WTC11 (cell line): Measurements from ENCODE around the gene CENPN. TPM values are rescaled to one million over a fixed set of nuclear protein-coding genes. Genes with fewer than 3 reads are reported as not detected.

ENCODE experiments used
- ATAC-seq: fragments of 200-7000 bp; cut with Tn5 transposase; 2 replicates; pipeline ENCODE4 v1.10.0; 2021; ENCODE audit warnings: mild to moderate bottlenecking, moderate library complexity
- CTCF ChIA-PET: fragments of 300-600 bp; sonication (Branson Sonifier 250); formaldehyde crosslinking; loops from one replicate; lab custom pipeline; 2021; ENCODE audit warnings: antibody characterized with exemption; lab: Charles Lee
- POLR2A ChIA-PET: fragments of 350-600 bp; sonication (Branson Sonifier 250); formaldehyde crosslinking; loops from one replicate; lab custom pipeline; 2021; ENCODE audit warnings: antibody characterized with exemption; lab: Charles Lee
- DNase-seq: peaks from one replicate; pipeline ENCODE4 v3.0.0; 2021; ENCODE audit warnings: low spot score
- H3K27ac Mint-ChIP-seq: 2 replicates; pipeline ENCODE4 v1.8.0; 2021; ENCODE audit warnings: mixed read lengths
- H3K27me3 Mint-ChIP-seq: 2 replicates; pipeline ENCODE4 v1.8.0; 2021; ENCODE audit warnings: low read depth, mild to moderate bottlenecking, moderate library complexity, mixed read lengths
- H3K36me3 Mint-ChIP-seq: 2 replicates; pipeline ENCODE4 v1.8.0; 2021; ENCODE audit warnings: mixed read lengths
- H3K4me1 Mint-ChIP-seq: 2 replicates; pipeline ENCODE4 v1.8.0; 2022; ENCODE audit warnings: mixed read lengths
- H3K4me3 Mint-ChIP-seq: 2 replicates; pipeline ENCODE4 v1.8.0; 2021; ENCODE audit warnings: mild to moderate bottlenecking, moderate library complexity, mixed read lengths
- H3K9me3 Mint-ChIP-seq: 2 replicates; pipeline ENCODE4 v1.8.0; 2021; ENCODE audit warnings: mixed read lengths
- ATF3 ChIP-seq: sonication (generic); formaldehyde crosslinking; conservative IDR thresholded peaks from 2 replicates; pipeline ENCODE4 v1.8.1; 2022; ENCODE audit warnings: mild to moderate bottlenecking, missing genetic modification reagents
- E2F1 ChIP-seq: sonication (generic); formaldehyde crosslinking; IDR thresholded peaks from 2 replicates; pipeline ENCODE4 v1.8.0; 2022; ENCODE audit warnings: mild to moderate bottlenecking, missing genetic modification reagents
- EMX1 ChIP-seq: fragments of 250-450 bp; sonication (Bioruptor Pico); IDR thresholded peaks from 2 replicates; pipeline ENCODE4 v1.8.0; 2021; ENCODE audit warnings: mild to moderate bottlenecking
- ETV6 ChIP-seq: sonication (generic); formaldehyde crosslinking; IDR thresholded peaks from 2 replicates; pipeline ENCODE4 v1.8.1; 2022; ENCODE audit warnings: mild to moderate bottlenecking, missing genetic modification reagents
- FOXP1 ChIP-seq: sonication (generic); formaldehyde crosslinking; IDR thresholded peaks from 2 replicates; pipeline ENCODE4 v1.8.0; 2022; ENCODE audit warnings: missing genetic modification reagents, mild to moderate bottlenecking, moderate library complexity, borderline replicate concordance
- GTF2I ChIP-seq: fragments of 250-450 bp; sonication (Bioruptor Pico); conservative IDR thresholded peaks from 2 replicates; pipeline ENCODE4 v1.4.0; 2021; ENCODE audit warnings: mild to moderate bottlenecking
- JUN ChIP-seq: sonication (generic); formaldehyde crosslinking; IDR thresholded peaks from 2 replicates; pipeline ENCODE4 v1.8.0; 2023; ENCODE audit warnings: mild to moderate bottlenecking, missing genetic modification reagents
- MAX ChIP-seq: sonication (generic); formaldehyde crosslinking; IDR thresholded peaks from 2 replicates; pipeline ENCODE4 v1.8.0; 2022; ENCODE audit warnings: mild to moderate bottlenecking, missing genetic modification reagents
- MXD4 ChIP-seq: fragments of 250-450 bp; sonication (Bioruptor Pico); IDR thresholded peaks from 2 replicates; pipeline ENCODE4 v1.8.0; 2021; ENCODE audit warnings: mild to moderate bottlenecking, moderate library complexity, borderline replicate concordance
- MYBL2 ChIP-seq: sonication (generic); formaldehyde crosslinking; IDR thresholded peaks from 2 replicates; pipeline ENCODE4 v1.8.1; 2023; ENCODE audit warnings: mild to moderate bottlenecking, moderate library complexity, missing genetic modification reagents
- NFE2L1 ChIP-seq: sonication (generic); formaldehyde crosslinking; IDR thresholded peaks from 2 replicates; pipeline ENCODE4 v1.8.1; 2023; ENCODE audit warnings: missing genetic modification reagents
- NR1H2 ChIP-seq: sonication (generic); formaldehyde crosslinking; IDR thresholded peaks from 2 replicates; pipeline ENCODE4 v1.9.0; 2021; ENCODE audit warnings: mild to moderate bottlenecking, moderate library complexity, missing genetic modification reagents
- NR3C1 ChIP-seq: sonication (generic); formaldehyde crosslinking; conservative IDR thresholded peaks from 2 replicates; pipeline ENCODE4 v1.8.1; 2023; ENCODE audit warnings: low read depth, mild to moderate bottlenecking, missing genetic modification reagents
- SMAD4 ChIP-seq: sonication (generic); formaldehyde crosslinking; IDR thresholded peaks from 2 replicates; pipeline ENCODE4 v1.8.0; 2022; ENCODE audit warnings: mild to moderate bottlenecking, missing genetic modification reagents
- SOX15 ChIP-seq: fragments of 250-450 bp; sonication (Bioruptor Pico); IDR thresholded peaks from 2 replicates; pipeline ENCODE4 v1.9.0; 2021; ENCODE audit warnings: mild to moderate bottlenecking
- STAT6 ChIP-seq: sonication (generic); formaldehyde crosslinking; conservative IDR thresholded peaks from 2 replicates; pipeline ENCODE4 v1.8.1; 2023; ENCODE audit warnings: mild to moderate bottlenecking, low read depth, missing genetic modification reagents, moderate library complexity
- USF1 ChIP-seq: sonication (generic); formaldehyde crosslinking; IDR thresholded peaks from 2 replicates; pipeline ENCODE4 v1.8.0; 2022; ENCODE audit warnings: mild to moderate bottlenecking, missing genetic modification reagents
- USF2 ChIP-seq: sonication (generic); formaldehyde crosslinking; IDR thresholded peaks from 2 replicates; pipeline ENCODE4 v1.8.1; 2023; ENCODE audit warnings: mild to moderate bottlenecking, missing genetic modification reagents, moderate library complexity
- ZBTB21 ChIP-seq: sonication (generic); formaldehyde crosslinking; IDR thresholded peaks from 2 replicates; pipeline ENCODE4 v1.8.1; 2023; ENCODE audit warnings: mild to moderate bottlenecking, missing genetic modification reagents, borderline replicate concordance
- ZNF138 ChIP-seq: sonication (generic); formaldehyde crosslinking; conservative IDR thresholded peaks from 2 replicates; pipeline ENCODE4 v1.8.1; 2022; ENCODE audit warnings: mild to moderate bottlenecking, moderate library complexity, missing genetic modification reagents
- ZNF219 ChIP-seq: sonication (generic); formaldehyde crosslinking; IDR thresholded peaks from 2 replicates; pipeline ENCODE4 v1.8.0; 2023; ENCODE audit warnings: missing genetic modification reagents, mild to moderate bottlenecking, borderline replicate concordance
- ZNF232 ChIP-seq: sonication (generic); formaldehyde crosslinking; IDR thresholded peaks from 2 replicates; pipeline ENCODE4 v1.8.0; 2022; ENCODE audit warnings: mild to moderate bottlenecking, missing genetic modification reagents
- ZNF263 ChIP-seq: sonication (generic); formaldehyde crosslinking; IDR thresholded peaks from 2 replicates; pipeline ENCODE4 v1.8.1; 2022; ENCODE audit warnings: low read depth, mild to moderate bottlenecking, moderate library complexity, missing genetic modification reagents
- ZNF317 ChIP-seq: sonication (generic); formaldehyde crosslinking; IDR thresholded peaks from 2 replicates; pipeline ENCODE4 v1.8.1; 2023; ENCODE audit warnings: low read depth, mild to moderate bottlenecking, moderate library complexity, missing genetic modification reagents, borderline replicate concordance
- ZNF425 ChIP-seq: fragments of 250-450 bp; sonication (Bioruptor Pico); conservative IDR thresholded peaks from 2 replicates; pipeline ENCODE4 v1.9.0; 2021; ENCODE audit warnings: mild to moderate bottlenecking
- ZNF671 ChIP-seq: fragments of 250-450 bp; sonication (Bioruptor Pico); IDR thresholded peaks from 2 replicates; pipeline ENCODE4 v1.8.0; 2021; ENCODE audit warnings: mild to moderate bottlenecking
- ZSCAN18 ChIP-seq: fragments of 250-450 bp; sonication (Bioruptor Pico); IDR thresholded peaks from 2 replicates; pipeline ENCODE4 v2.1.2; 2022; ENCODE audit warnings: mild to moderate bottlenecking, moderate library complexity
- total RNA-seq: library from RNA; stranded (reverse); gene quantifications from 3 replicates; pipeline ENCODE4 v1.2.3, GENCODE V29; 2021

The CENPN gene
- total RNA-seq, 1 experiment from 2014 or later: 47.4 TPM

GRCh38 chr16:80996688-80997138 is 10.3 kb upstream of the CENPN start:
- Mint-ChIP-seq H3K36me3 (peaks cover 10% of the 10 kb centered on the region), H3K27ac (no peak overlapping the region), H3K9me3 (peaks cover 17% of the 10 kb centered on the region), H3K4me1 (peaks cover 9% of the 10 kb centered on the region), H3K27me3 (no peaks in the 10 kb centered on the region), H3K4me3 (no peak overlapping the region)
- ChIA-PET POLR2A (no interaction called here), CTCF (no interaction called here)
- TF ChIP-seq MAX (CRISPR knock-in tag) (no peak), SMAD4 (CRISPR knock-in tag) (no peak), ZNF671 (CRISPR knock-in tag) (no peak), ZNF219 (no peak), MYBL2 (CRISPR knock-in tag) (no peak), FOXP1 (CRISPR knock-in tag) (no peak), JUN (CRISPR knock-in tag) (no peak), ZNF317 (CRISPR knock-in tag) (no peak), EMX1 (no peak), ZNF425 (CRISPR knock-in tag) (no peak), ZNF232 (CRISPR knock-in tag) (no peak), USF2 (CRISPR knock-in tag) (no peak), NFE2L1 (CRISPR knock-in tag) (no peak), ATF3 (CRISPR knock-in tag) (no peak), ZNF263 (CRISPR knock-in tag) (no peak), E2F1 (CRISPR knock-in tag) (no peak), USF1 (CRISPR knock-in tag) (no peak), MXD4 (CRISPR knock-in tag) (no peak)
- no peak for DNase-seq
- no peak for ATAC-seq

GRCh38 chr16:80997139-80997798 is 9.7 kb upstream of the CENPN start:
- ATAC-seq: no peak
- peak overlapping the region; percentile 1; the same call in 1 of the 2 replicates for H3K27ac Mint-ChIP-seq
- no peak for DNase-seq
- ChIA-PET CTCF (interaction anchor here (1.0 kb wide), 1 partner anchor 39 kb away, joined by 3 read pairs; no protein-coding TSS in a partner anchor), POLR2A (interaction anchor here (0.6 to 0.7 kb wide), 3 partner anchors 59 to 476 kb away, joined by 3 to 6 read pairs (median 4); no protein-coding TSS in a partner anchor)
- H3K27me3 Mint-ChIP-seq: no peaks in the 10 kb centered on the region
- H3K36me3 Mint-ChIP-seq: peaks cover 9% of the 10 kb centered on the region
- peaks cover 17% of the 10 kb centered on the region for H3K9me3 Mint-ChIP-seq
- H3K4me1 Mint-ChIP-seq: peaks cover 9% of the 10 kb centered on the region
- H3K4me3 Mint-ChIP-seq: no peak overlapping the region
- TF ChIP-seq STAT6 (CRISPR knock-in tag) (no peak), ZSCAN18 (CRISPR knock-in tag) (no peak), ZNF138 (CRISPR knock-in tag) (no peak), SOX15 (CRISPR knock-in tag) (no peak), GTF2I (CRISPR knock-in tag) (no peak), ZBTB21 (CRISPR knock-in tag) (no peak), ETV6 (CRISPR knock-in tag) (no peak), NR3C1 (CRISPR knock-in tag) (no peak), NR1H2 (CRISPR knock-in tag) (no peak)
